Stimulated activated CD4-positive, alpha-beta T cell treated with anti-CD3 and anti-CD28 coated beads, Interleukin-15, amount 100 ng/mL, for 1 hour (primary cell): ENCODE measurements around the gene PWWP3B.
"Not testable (repeated sequence)": the region's sequence is repeated elsewhere in the genome, so short reads cannot be mapped to it uniquely, and the experiment has no call there.

Source experiments
- DNase-seq, 2 donors: peaks; one replicate each; pipeline ENCODE4 v3.0.0-alpha.2; 2020; ENCODE audit warnings: low read depth in 1 of 2, low spot score in 1 of 2

PWWP3B gene

GRCh38 chrX:106168107-106168506, at the start of gene PWWP3B:
Gene PWWP3B, plus strand, starts transcription at chrX:106168305. Its CDS starts 37,128 bp downstream, at chrX:106205433.
- no peak for DNase-seq

DNA sequence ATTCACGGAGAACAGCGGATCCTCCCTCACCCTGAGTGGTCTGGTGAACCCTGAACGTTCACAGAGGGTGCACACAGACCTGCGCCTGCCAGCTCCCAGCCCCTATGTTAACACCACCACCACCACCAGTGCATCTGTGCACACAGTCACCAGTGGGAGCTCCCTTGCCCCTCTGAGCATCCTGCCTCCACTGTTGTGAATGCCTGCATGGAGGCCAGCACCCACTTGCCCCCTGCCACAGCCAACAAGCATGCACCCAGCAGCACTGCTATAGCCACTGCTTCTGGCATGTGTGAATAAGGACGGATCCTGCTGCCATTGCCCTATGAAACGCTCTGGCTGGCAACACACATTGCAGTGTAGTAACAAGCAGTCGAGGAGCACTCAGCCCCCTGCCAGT, 29.1 kb upstream of the PWWP3B start:
- no peak for DNase-seq

DNA sequence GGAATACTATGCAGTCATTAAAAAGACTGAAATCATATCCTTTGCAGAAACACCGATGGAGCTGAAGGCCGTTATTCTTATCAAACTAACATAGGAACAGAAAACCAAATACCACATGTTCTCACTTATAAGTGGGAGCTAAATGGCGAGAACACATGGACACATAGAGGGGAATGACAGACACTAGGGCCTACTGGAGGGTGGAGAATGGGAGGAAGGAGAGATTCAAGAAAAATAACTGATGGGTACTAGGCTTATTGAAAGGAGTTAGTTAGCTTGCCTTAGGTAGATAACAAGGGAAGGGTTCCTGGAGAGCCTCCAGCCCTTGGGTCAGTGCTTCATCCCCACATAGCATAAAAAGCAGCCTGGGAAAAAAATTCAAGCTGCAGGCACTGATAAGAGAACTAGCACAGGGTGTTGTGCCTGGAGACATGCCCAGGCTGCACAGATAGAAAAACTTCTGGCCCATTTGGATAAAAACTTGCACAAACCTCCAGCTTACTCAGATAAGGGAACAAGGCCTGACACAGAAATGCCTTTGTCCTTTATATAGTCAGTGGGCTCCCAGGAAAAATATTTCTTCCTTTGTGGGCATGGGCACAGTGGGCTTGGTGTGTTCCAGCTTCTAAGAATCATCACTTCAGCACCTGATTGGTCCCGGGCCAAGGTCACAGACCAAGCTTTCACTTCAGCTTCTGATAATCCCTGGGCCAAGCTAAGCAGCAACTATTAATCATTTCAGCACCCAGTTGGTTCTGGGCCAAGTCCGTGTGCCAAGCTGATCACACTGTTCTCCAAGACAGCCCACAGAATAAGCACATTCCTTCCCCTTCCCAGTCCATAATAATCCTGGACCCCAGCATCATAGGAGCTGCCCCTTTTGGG, 23.1 kb upstream of the PWWP3B start:
- no peak for DNase-seq

- no peak for DNase-seq
Measured at GRCh38 chrX:106150701-106151100, 17.4 kb upstream of the PWWP3B start.

DNA sequence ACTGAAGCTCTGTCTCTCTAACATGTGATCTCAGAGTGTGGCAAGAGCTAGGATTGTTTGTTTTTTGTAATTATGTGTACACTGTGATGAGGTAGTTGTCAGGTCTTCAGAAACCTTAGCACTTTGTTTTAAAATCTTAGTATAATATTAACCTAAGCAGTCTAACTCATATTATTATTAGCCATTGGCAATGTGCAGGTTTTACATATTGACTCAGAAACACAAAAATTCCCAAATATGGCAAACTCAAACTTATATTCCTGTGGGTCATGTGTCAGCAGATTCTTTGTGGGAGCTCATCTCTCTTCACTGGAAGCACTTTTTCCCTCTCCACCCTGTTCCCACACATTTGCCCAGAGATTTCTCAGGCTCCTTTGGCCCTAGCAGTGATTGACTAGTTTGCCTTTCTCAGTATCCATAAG, 8.2 kb upstream of the PWWP3B start:
- DNase-seq: no peak

- no peak for DNase-seq
Measured at GRCh38 chrX:106170318-106170717, 2.2 kb downstream of the PWWP3B start.

GRCh38 chrX:106171293-106171820, 3.3 kb downstream of the PWWP3B start:
- no peak for DNase-seq

- no peak for DNase-seq
Measured at GRCh38 chrX:106177106-106177981, 9.2 kb downstream of the PWWP3B start.

GRCh38 chrX:106177982-106178321, 9.8 kb downstream of the PWWP3B start:
- DNase-seq: no peak

GRCh38 chrX:106178826-106179225, 10.7 kb downstream of the PWWP3B start:
- DNase-seq: no peak

DNA sequence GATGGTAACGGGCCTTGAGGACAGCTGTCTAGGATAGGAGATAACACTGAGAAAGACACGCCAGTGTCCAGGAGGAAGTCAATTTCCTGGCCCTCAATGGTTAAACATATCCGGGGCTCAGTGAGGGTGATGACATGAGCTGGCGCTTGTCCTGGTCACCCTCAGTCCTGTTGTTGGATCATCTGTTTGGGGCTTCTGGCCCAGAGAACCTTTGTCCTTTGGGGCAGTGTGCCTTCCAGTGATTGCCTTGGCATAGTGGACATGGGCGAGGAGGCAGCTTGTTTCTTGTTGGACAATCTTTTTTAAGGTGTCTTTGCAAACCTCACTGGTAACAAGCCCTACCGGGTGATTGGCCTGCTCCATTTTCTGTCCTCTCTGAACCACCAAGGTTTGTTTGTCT, 15.6 kb downstream of the PWWP3B start:
- DNase-seq: not testable (repeated sequence)

GRCh38 chrX:106201502-106202178, 33.5 kb downstream of the PWWP3B start:
- no peak for DNase-seq

GRCh38 chrX:106203315-106203714, 35.2 kb downstream of the PWWP3B start:
- DNase-seq: no peak

GRCh38 chrX:106208154-106208553, 40.0 kb downstream of the PWWP3B start:
- no peak for DNase-seq
